NT2/D1 (cell line): ENCODE measurements around the gene REC8.

Experiments
- DNase-seq: peaks from one replicate; pipeline ENCODE4 v3.0.0-alpha.2; 2011; ENCODE audit warnings: low read depth, low spot score
- H3K27me3 ChIP-seq: 2 replicates; pipeline ENCODE4 v1.6.0; 2011; ENCODE audit warnings: mild to moderate bottlenecking; ENCODE audit not compliant: insufficient read length, insufficient read depth
- H3K36me3 ChIP-seq: 2 replicates; pipeline ENCODE4 v1.6.1; 2011; ENCODE audit warnings: mild to moderate bottlenecking, low read length, mixed read lengths; ENCODE audit not compliant: insufficient read depth, insufficient read length
- H3K4me1 ChIP-seq: 2 replicates; pipeline ENCODE4 v1.5.1; 2011; ENCODE audit not compliant: insufficient read depth, insufficient read length
- H3K4me3 ChIP-seq: 2 replicates; pipeline ENCODE4 v1.5.1; 2011; ENCODE audit warnings: low read depth; ENCODE audit not compliant: insufficient read length
- H3K9ac ChIP-seq: 2 replicates; pipeline ENCODE4 v1.6.0; 2011; ENCODE audit warnings: low read depth; ENCODE audit not compliant: insufficient read length
- H3K9me3 ChIP-seq: 2 replicates; pipeline ENCODE4 v1.5.1; 2011; ENCODE audit warnings: mild to moderate bottlenecking, low read length; ENCODE audit not compliant: insufficient read depth
- SUZ12 ChIP-seq: IDR thresholded peaks from 2 replicates; pipeline ENCODE4 v1.6.1; 2011; ENCODE audit not compliant: insufficient read length, insufficient read depth; ENCODE audit errors: extremely low read depth
- YY1 ChIP-seq: IDR thresholded peaks from 2 replicates; pipeline ENCODE4 v1.6.1; 2011; ENCODE audit not compliant: insufficient read length, insufficient read depth
- ZNF274 ChIP-seq: IDR thresholded peaks from 2 replicates; pipeline ENCODE4 v1.6.1; 2011; ENCODE audit warnings: mild to moderate bottlenecking, low read depth, low read length

REC8 gene

GRCh38 chr14:24130380-24130716 is 41.5 kb upstream of the REC8 start, which contains the start of gene FITM1:
Gene FITM1, plus strand, starts transcription at chr14:24130659. Its CDS starts 905 bp downstream, at chr14:24131564.
- no peaks in the 10 kb centered on the region for H3K36me3 ChIP-seq
- no peak within 1 kb of the TSS for H3K4me3 ChIP-seq
- TF ChIP-seq YY1 (no peak), SUZ12 (no peak), ZNF274 (no peak)
- no peak within 1 kb of the TSS for H3K9ac ChIP-seq
- peaks cover 7% of the 10 kb centered on the region for H3K4me1 ChIP-seq
- H3K27me3 ChIP-seq, result peaks cover 3% of the 10 kb centered on the region
- no peaks in the 10 kb centered on the region for H3K9me3 ChIP-seq
- no peak for DNase-seq

GRCh38 chr14:24130717-24131548 is 40.9 kb upstream of the REC8 start:
- Histone ChIP-seq H3K9ac (no peak overlapping the region), H3K4me1 (peaks cover 7% of the 10 kb centered on the region), H3K4me3 (no peak overlapping the region), H3K9me3 (no peaks in the 10 kb centered on the region), H3K27me3 (peaks cover 4% of the 10 kb centered on the region), H3K36me3 (no peaks in the 10 kb centered on the region)
- TF ChIP-seq YY1 (no peak), SUZ12 (no peak), ZNF274 (no peak)
- DNase-seq, result no peak

- Histone ChIP-seq H3K36me3 (no peaks in the 10 kb centered on the region), H3K4me3 (no peak overlapping the region), H3K4me1 (peaks cover 7% of the 10 kb centered on the region), H3K9ac (no peak overlapping the region), H3K27me3 (peaks cover 4% of the 10 kb centered on the region), H3K9me3 (no peaks in the 10 kb centered on the region)
- no peak for DNase-seq
- TF ChIP-seq YY1 (no peak), ZNF274 (no peak), SUZ12 (no peak)
Measured at GRCh38 chr14:24131549-24131966, 40.3 kb upstream of the REC8 start.

- Histone ChIP-seq H3K4me1 (peaks cover 7% of the 10 kb centered on the region), H3K36me3 (no peaks in the 10 kb centered on the region), H3K27me3 (peaks cover 4% of the 10 kb centered on the region), H3K9ac (no peak overlapping the region), H3K9me3 (no peaks in the 10 kb centered on the region), H3K4me3 (no peak overlapping the region)
- no peak for TF ChIP-seq YY1
- TF ChIP-seq SUZ12, result no peak
- TF ChIP-seq ZNF274, result no peak
- no peak for DNase-seq
Measured at GRCh38 chr14:24132061-24132685, 39.7 kb upstream of the REC8 start.

- H3K36me3 ChIP-seq, result peaks cover 8% of the 10 kb centered on the region
- peaks cover 4% of the 10 kb centered on the region for H3K27me3 ChIP-seq
- no peak overlapping the region for H3K9ac ChIP-seq
- H3K4me1 ChIP-seq, result peaks cover 7% of the 10 kb centered on the region
- no peaks in the 10 kb centered on the region for H3K9me3 ChIP-seq
- no peak overlapping the region for H3K4me3 ChIP-seq
- TF ChIP-seq SUZ12 (no peak), ZNF274 (no peak), YY1 (no peak)
- DNase-seq, result no peak
Measured at GRCh38 chr14:24132976-24133375, 38.9 kb upstream of the REC8 start.

GRCh38 chr14:24133735-24134134 is 38.1 kb upstream of the REC8 start:
- Histone ChIP-seq H3K9me3 (no peaks in the 10 kb centered on the region), H3K4me3 (no peak overlapping the region), H3K36me3 (peaks cover 15% of the 10 kb centered on the region), H3K27me3 (peaks cover 4% of the 10 kb centered on the region), H3K4me1 (peaks cover 7% of the 10 kb centered on the region), H3K9ac (no peak overlapping the region)
- DNase-seq, result no peak
- TF ChIP-seq YY1, result no peak
- no peak for TF ChIP-seq ZNF274
- no peak for TF ChIP-seq SUZ12

GRCh38 chr14:24135584-24135833 is 36.4 kb upstream of the REC8 start:
- DNase-seq, result no peak

More at GRCh38 chr14:24135584-24135833, 36.4 kb upstream of the REC8 start:
- Histone ChIP-seq H3K9me3 (no peaks in the 10 kb centered on the region), H3K9ac (peak overlapping the region; percentile 72), H3K4me3 (peak overlapping the region; percentile 66), H3K4me1 (peaks cover 7% of the 10 kb centered on the region), H3K27me3 (peaks cover 4% of the 10 kb centered on the region), H3K36me3 (peaks cover 25% of the 10 kb centered on the region)
- TF ChIP-seq ZNF274, result no peak
- TF ChIP-seq YY1, result no peak
- no peak for TF ChIP-seq SUZ12
